ENCODE results near the gene ZFHX3.

- TF ChIP-seq CTCF (IDR thresholded peaks at IDR 0.05) (no peak), POLR2A (IDR thresholded peaks at IDR 0.05) (no peak)
Observed at GRCh38 chr16:72910381-72910780, 137.5 kb downstream of the ZFHX3 start.

All from testis (tissue), 2 donors.